SK-N-SH (cell line): ENCODE results near the gene ABHD15. TPM values are rescaled to one million over a fixed set of nuclear protein-coding genes. Genes with fewer than 3 reads are reported as not detected.

Experiments used
- CTCF ChIA-PET: fragments of 300-600, 350-600 bp; formaldehyde crosslinking; extraction: SDS; loops from one replicate; lab custom pipeline; 2021; lab: Yijun Ruan, JAX
- POLR2A ChIA-PET: fragments of 350-600 bp; sonication (Branson Sonifier 250); formaldehyde crosslinking; extraction: SDS; loops from one replicate; lab custom pipeline; 2020; ENCODE audit warnings: antibody characterized with exemption, inconsistent platforms; lab: Yijun Ruan, JAX
- DNase-seq: peaks from one replicate; pipeline ENCODE4 v3.0.0; 2012
- H2AFZ ChIP-seq: fragments of 200-600 bp; sonication (generic); 2 replicates; pipeline ENCODE4 v1.8.1; 2016; ENCODE audit warnings: antibody characterized with exemption, mild to moderate bottlenecking, low read depth
- H3F3A ChIP-seq: fragments of 200-600 bp; sonication (generic); replicated peaks from 2 replicates; pipeline ENCODE3; 2016; ENCODE audit warnings: antibody characterized with exemption, mild to moderate bottlenecking; ENCODE audit not compliant: insufficient read depth
- H3K27ac ChIP-seq, 2 experiments: fragments of 200-500 bp in 1 of 2; fragments of 200-600 bp in 1 of 2; sonication (Bioruptor generic) in 1 of 2; sonication (generic), shearing (Covaris generic) in 1 of 2; 2 replicates each; pipeline versions ENCODE4 v1.5.1 to v1.6.1; 2014 to 2016; ENCODE audit warnings: low read depth in 2 of 2, inconsistent platforms in 1 of 2, low read length in 1 of 2, mild to moderate bottlenecking in 1 of 2, mixed read lengths in 1 of 2
- H3K27me3 ChIP-seq: fragments of 200-600 bp; sonication (generic), shearing (Covaris generic); 2 replicates; pipeline ENCODE4 v1.6.1; 2016; ENCODE audit warnings: mixed run types; ENCODE audit not compliant: insufficient read depth
- H3K36me3 ChIP-seq, 2 experiments: fragments of 200-500 bp in 1 of 2; fragments of 200-600 bp in 1 of 2; sonication (Bioruptor generic) in 1 of 2; sonication (generic) in 1 of 2; replicated peaks in 1 of 2; 2 replicates each; pipeline versions ENCODE3 to v1.5.1; 2014 to 2016; ENCODE audit warnings: low read length in 1 of 2, mild to moderate bottlenecking in 1 of 2; ENCODE audit not compliant: insufficient read depth in 2 of 2, control insufficient read depth in 1 of 2
- H3K4me1 ChIP-seq, 2 experiments: fragments of 200-500 bp in 1 of 2; fragments of 200-600 bp in 1 of 2; sonication (Bioruptor generic) in 1 of 2; sonication (generic), shearing (Covaris generic) in 1 of 2; 2 replicates each; pipeline versions ENCODE4 v1.5.1 to v1.6.1; 2014 to 2016; ENCODE audit warnings: low read depth in 1 of 2, low read length in 1 of 2, mixed run types in 1 of 2; ENCODE audit not compliant: insufficient read depth in 2 of 2, control insufficient read depth in 1 of 2
- H3K4me2 ChIP-seq: fragments of 200-600 bp; sonication (generic), shearing (Covaris generic); 2 replicates; pipeline ENCODE4 v1.6.1; 2017; ENCODE audit warnings: mixed run types
- H3K4me3 ChIP-seq, 2 experiments: fragments of 200-500 bp in 1 of 2; fragments of 200-600 bp in 1 of 2; sonication (Bioruptor generic) in 1 of 2; sonication (generic), shearing (Covaris generic) in 1 of 2; 2 replicates each; pipeline versions ENCODE4 v1.5.1 to v1.8.1; 2014 to 2016; ENCODE audit warnings: low read depth in 2 of 2, inconsistent platforms in 1 of 2, low read length in 1 of 2, mild to moderate bottlenecking in 1 of 2, mixed read lengths in 1 of 2, moderate library complexity in 1 of 2
- H3K79me2 ChIP-seq: fragments of 200-600 bp; sonication (generic); 2 replicates; pipeline ENCODE4 v1.8.1; 2017; ENCODE audit warnings: mild to moderate bottlenecking; ENCODE audit not compliant: insufficient read depth
- H3K9ac ChIP-seq: fragments of 200-600 bp; sonication (generic); 2 replicates; pipeline ENCODE4 v1.6.1; 2017; ENCODE audit warnings: mixed run types
- H3K9me2 ChIP-seq: fragments of 200-600 bp; sonication (generic); 2 replicates; pipeline ENCODE4 v1.6.1; 2017; ENCODE audit warnings: mixed run types
- H3K9me3 ChIP-seq: fragments of 200-600 bp; sonication (generic); 2 replicates; pipeline ENCODE4 v1.6.1; 2017; ENCODE audit warnings: mixed run types, mild to moderate bottlenecking, moderate library complexity
- H4K20me1 ChIP-seq: fragments of 200-600 bp; sonication (generic); 2 replicates; pipeline ENCODE4 v1.6.1; 2017; ENCODE audit warnings: mild to moderate bottlenecking, mixed run types; ENCODE audit not compliant: insufficient read depth
- ELF1 ChIP-seq: IDR thresholded peaks from 2 replicates; pipeline ENCODE4 v1.4.0; 2012
- EZH2phosphoT487 ChIP-seq: fragments of 200-600 bp; sonication (generic); IDR thresholded peaks from 2 replicates; pipeline ENCODE4 v1.6.1; 2017; ENCODE audit warnings: low read depth, mixed run types, mild to moderate bottlenecking, antibody characterized with exemption, moderate library complexity, borderline replicate concordance
- FOSL2 ChIP-seq: IDR thresholded peaks from 2 replicates; pipeline ENCODE4 v1.4.0; 2012; ENCODE audit warnings: low read depth, mild to moderate bottlenecking, moderate library complexity, borderline replicate concordance
- FOXJ3 ChIP-seq: sonication (generic); formaldehyde crosslinking; IDR thresholded peaks from 2 replicates; pipeline ENCODE4 v1.5.1; 2020; ENCODE audit warnings: mild to moderate bottlenecking, missing genetic modification reagents
- FOXM1 ChIP-seq: IDR thresholded peaks from 2 replicates; pipeline ENCODE4 v1.4.0; 2012; ENCODE audit warnings: low read depth, mild to moderate bottlenecking
- GABPA ChIP-seq: IDR thresholded peaks from 2 replicates; pipeline ENCODE4 v1.4.0; 2012; ENCODE audit warnings: low read depth, mild to moderate bottlenecking
- MEF2A ChIP-seq: IDR thresholded peaks from 2 replicates; pipeline ENCODE4 v1.4.0; 2012; ENCODE audit warnings: low read depth, borderline replicate concordance
- NFIC ChIP-seq: IDR thresholded peaks from 2 replicates; pipeline ENCODE4 v1.4.0; 2012; ENCODE audit warnings: borderline replicate concordance
- PBX3 ChIP-seq: IDR thresholded peaks from 2 replicates; pipeline ENCODE4; 2012
- POLR2AphosphoS5 ChIP-seq: IDR thresholded peaks from 2 replicates; pipeline ENCODE4 v1.6.1; 2012; ENCODE audit warnings: low read depth, low read length
- RCOR1 ChIP-seq: fragments of 150-350 bp; IDR thresholded peaks from 2 replicates; pipeline ENCODE4 v1.6.1; 2017; ENCODE audit warnings: antibody characterized with exemption, low read length
- RFX5 ChIP-seq: IDR thresholded peaks from 2 replicates; pipeline ENCODE4 v1.6.1; 2012; ENCODE audit warnings: mild to moderate bottlenecking, improper control_type of control experiment, low read length
- RXRA ChIP-seq: IDR thresholded peaks from 2 replicates; pipeline ENCODE4 v1.4.0; 2012; ENCODE audit warnings: low read depth, mild to moderate bottlenecking, borderline replicate concordance
- SIN3A ChIP-seq: IDR thresholded peaks from 2 replicates; pipeline ENCODE4 v1.6.1; 2012; ENCODE audit warnings: low read depth, mild to moderate bottlenecking, low read length, moderate library complexity, borderline replicate concordance
- TCF12 ChIP-seq: IDR thresholded peaks from 2 replicates; pipeline ENCODE4 v1.4.0; 2012
- TEAD4 ChIP-seq: IDR thresholded peaks from 2 replicates; pipeline ENCODE4 v1.4.0; 2012; ENCODE audit warnings: mild to moderate bottlenecking, borderline replicate concordance; ENCODE audit not compliant: insufficient read depth
- YY1 ChIP-seq: IDR thresholded peaks from 2 replicates; pipeline ENCODE4 v1.4.0; 2012; ENCODE audit warnings: low read depth, mild to moderate bottlenecking
- WGBS: methylation state at CpG from one replicate; pipeline ENCODE4 v1.1.6; 2017; ENCODE audit warnings: low lambda C conversion rate; 5-methylcytosine and 5-hydroxymethylcytosine counted together
- polyA plus RNA-seq, 3 experiments: library from polyadenylated mRNA; depleted of rRNA; stranded (reverse); fragments of >200 nt; gene quantifications; 2 replicates each; pipeline ENCODE4 v1.2.3, GENCODE V29; 2012
- TF ChIP-seq, protein P1 (sequence below): fragments of 150-350 bp; IDR thresholded peaks from 2 replicates; pipeline ENCODE4 v1.6.1; 2017; ENCODE audit warnings: antibody characterized with exemption, low read length, low read depth, borderline replicate concordance
- TF ChIP-seq, protein P2 (sequence below): fragments of 150-350 bp; IDR thresholded peaks from 2 replicates; pipeline ENCODE4 v1.6.1; 2016; ENCODE audit warnings: mild to moderate bottlenecking, low read depth, low read length

The ABHD15 gene
- polyA plus RNA-seq, 1 of the 3 experiments (the other 2 are of a cell fraction) = 7.0 TPM

DNA sequence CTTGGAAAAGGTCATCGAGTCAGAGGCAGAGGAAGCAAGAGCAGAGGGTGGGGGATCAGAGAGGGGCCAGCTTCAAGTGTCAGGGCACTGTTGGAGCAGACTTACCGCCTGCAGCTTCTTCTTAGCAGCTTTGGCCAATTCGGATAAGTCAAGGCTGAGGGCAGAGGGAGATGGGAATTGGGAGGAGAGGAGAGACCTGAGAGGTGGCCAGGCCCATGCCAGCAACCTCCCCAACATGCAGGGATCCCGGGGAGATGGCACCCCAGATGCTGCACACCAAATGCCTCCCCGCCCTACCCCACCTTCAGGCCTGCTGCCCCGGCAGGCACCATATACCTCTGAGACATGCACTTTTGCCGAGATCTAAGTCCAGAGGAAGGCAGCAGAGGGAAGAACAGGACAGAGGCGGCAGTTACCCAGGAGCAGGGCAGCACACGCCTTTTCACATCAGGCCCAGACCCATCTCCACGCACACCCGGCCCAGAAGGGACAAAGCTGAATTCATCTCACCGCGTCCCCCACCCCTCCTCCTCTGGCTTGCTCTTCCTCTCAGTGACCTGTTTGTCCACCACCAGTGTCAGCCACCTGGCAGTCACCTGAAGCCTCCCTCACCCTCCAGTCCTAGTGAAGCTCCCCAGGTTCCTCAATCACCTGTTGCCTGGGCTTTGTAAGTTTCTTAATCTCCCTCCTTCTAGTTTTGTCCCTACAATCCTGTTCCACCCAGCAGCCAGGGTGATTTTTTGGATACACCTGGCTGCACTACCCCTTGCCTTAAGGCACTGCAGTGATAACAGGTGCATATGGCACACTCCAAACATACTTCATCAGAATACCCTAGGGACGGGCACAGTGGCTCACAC lies 12.0 kb upstream of the ABHD15 start:
- Histone ChIP-seq H3K9me3 (no peaks in the 10 kb centered on the region), H3F3A (peaks cover 5% of the 10 kb centered on the region), H3K27ac (no peak overlapping the region), H3K4me1 (peaks cover 0 to 5% of the 10 kb centered on the region in 2 experiments; a peak in 1 of 4 replicates)
- POLR2A ChIA-PET = no interaction called here
- no peak for TF ChIP-seq NFIC
- TF ChIP-seq, protein P1, sequence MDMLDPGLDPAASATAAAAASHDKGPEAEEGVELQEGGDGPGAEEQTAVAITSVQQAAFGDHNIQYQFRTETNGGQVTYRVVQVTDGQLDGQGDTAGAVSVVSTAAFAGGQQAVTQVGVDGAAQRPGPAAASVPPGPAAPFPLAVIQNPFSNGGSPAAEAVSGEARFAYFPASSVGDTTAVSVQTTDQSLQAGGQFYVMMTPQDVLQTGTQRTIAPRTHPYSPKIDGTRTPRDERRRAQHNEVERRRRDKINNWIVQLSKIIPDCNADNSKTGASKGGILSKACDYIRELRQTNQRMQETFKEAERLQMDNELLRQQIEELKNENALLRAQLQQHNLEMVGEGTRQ = no peak
- no peak for TF ChIP-seq GABPA
- no peak for TF ChIP-seq FOSL2
- TF ChIP-seq ELF1 = no peak
- TF ChIP-seq MEF2A = no peak
- no peak for TF ChIP-seq RCOR1
- TF ChIP-seq, protein P2, sequence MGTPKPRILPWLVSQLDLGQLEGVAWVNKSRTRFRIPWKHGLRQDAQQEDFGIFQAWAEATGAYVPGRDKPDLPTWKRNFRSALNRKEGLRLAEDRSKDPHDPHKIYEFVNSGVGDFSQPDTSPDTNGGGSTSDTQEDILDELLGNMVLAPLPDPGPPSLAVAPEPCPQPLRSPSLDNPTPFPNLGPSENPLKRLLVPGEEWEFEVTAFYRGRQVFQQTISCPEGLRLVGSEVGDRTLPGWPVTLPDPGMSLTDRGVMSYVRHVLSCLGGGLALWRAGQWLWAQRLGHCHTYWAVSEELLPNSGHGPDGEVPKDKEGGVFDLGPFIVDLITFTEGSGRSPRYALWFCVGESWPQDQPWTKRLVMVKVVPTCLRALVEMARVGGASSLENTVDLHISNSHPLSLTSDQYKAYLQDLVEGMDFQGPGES = no peak
- no peak for TF ChIP-seq POLR2AphosphoS5
- TF ChIP-seq TEAD4 = no peak
- TF ChIP-seq PBX3 = no peak
- no peak for TF ChIP-seq TCF12
- no peak for TF ChIP-seq SIN3A
- no peak for TF ChIP-seq RXRA
- TF ChIP-seq FOXM1 = no peak
- no peak for TF ChIP-seq FOXJ3 (CRISPR knock-in tag)
- TF ChIP-seq YY1 = no peak
- no peak for TF ChIP-seq RFX5
- TF ChIP-seq EZH2phosphoT487 = no peak
- TF ChIP-seq, all 33 proteins: peak for 0
- Histone ChIP-seq H3K9ac (no peak overlapping the region), H3K9me2 (no peaks in the 10 kb centered on the region), H3K36me3 (peaks cover 9 to 82% of the 10 kb centered on the region in 2 experiments), H3K79me2 (peaks cover 23% of the 10 kb centered on the region), H3K4me3 (no peak overlapping the region), H4K20me1 (peaks cover 23% of the 10 kb centered on the region), H2AFZ (no peak overlapping the region), H3K27me3 (no peaks in the 10 kb centered on the region), H3K4me2 (no peak overlapping the region)
- WGBS = 90% methylated on average over 8 of the region's 14 CpGs
- no peak for DNase-seq
- CTCF ChIA-PET = interaction anchor here (0.8 to 12.7 kb wide), 11 partner anchors 9 to 352 kb away, joined by 3 to 166 read pairs (median 5); partner anchors contain the start of genes ABHD15, ANKRD13B and TP53I13
